Hematopoietic multipotent progenitor cell treated with erythropoietin and hydrocortisone succinate and interleukin-3 and kit ligand, for 6 days (in vitro differentiated cells): ENCODE results near the gene RAB33A.
"Not testable (repeated sequence)": the region's sequence is repeated elsewhere in the genome, so short reads cannot be mapped to it uniquely, and the experiment has no call there.

Experiments used
- DNase-seq: peaks from one replicate; pipeline ENCODE4 v3.0.0-alpha.2; 2015

Gene RAB33A

GRCh38 chrX:130173190-130173895, 1.6 kb downstream of the RAB33A start:
- DNase-seq: peak; percentile 64

GRCh38 chrX:130174045-130174704, 2.4 kb downstream of the RAB33A start:
- DNase-seq: peak; percentile 40

GRCh38 chrX:130174937-130175336, 3.2 kb downstream of the RAB33A start:
- DNase-seq: no peak

GRCh38 chrX:130176354-130176776, 4.6 kb downstream of the RAB33A start:
- no peak for DNase-seq

- DNase-seq: no peak
Measured at GRCh38 chrX:130176942-130177341, 5.2 kb downstream of the RAB33A start.

GRCh38 chrX:130179170-130179569, 7.4 kb downstream of the RAB33A start:
- DNase-seq: no peak

- DNase-seq: peak; percentile 96
Measured at GRCh38 chrX:130179579-130180215, 7.9 kb downstream of the RAB33A start.

GRCh38 chrX:130184168-130184567, 12.4 kb downstream of the RAB33A start:
- DNase-seq: no peak

- no peak for DNase-seq
Measured at GRCh38 chrX:130184857-130185256, 13.1 kb downstream of the RAB33A start.

GRCh38 chrX:130186651-130187050, 14.9 kb downstream of the RAB33A start:
- DNase-seq: no peak

GRCh38 chrX:130190801-130191200, 19.0 kb downstream of the RAB33A start:
- DNase-seq: no peak

GRCh38 chrX:130196466-130196865, 24.7 kb downstream of the RAB33A start:
- DNase-seq: no peak

- no peak for DNase-seq
Measured at GRCh38 chrX:130197464-130197863, 25.7 kb downstream of the RAB33A start.

- no peak for DNase-seq
Measured at GRCh38 chrX:130204647-130205046, 32.9 kb downstream of the RAB33A start.

GRCh38 chrX:130211415-130212186, 39.8 kb downstream of the RAB33A start:
- DNase-seq: no peak

GRCh38 chrX:130212371-130212770, 40.6 kb downstream of the RAB33A start:
- no peak for DNase-seq

GRCh38 chrX:130213376-130213775, 41.6 kb downstream of the RAB33A start:
- DNase-seq: no peak

GRCh38 chrX:130216320-130216719, 44.6 kb downstream of the RAB33A start:
- no peak for DNase-seq

- peak; percentile 8 for DNase-seq
Measured at GRCh38 chrX:130224810-130225209, 53.0 kb downstream of the RAB33A start.

GRCh38 chrX:130228871-130229270, 57.1 kb downstream of the RAB33A start:
- DNase-seq: no peak

- not testable (repeated sequence) for DNase-seq
Measured at GRCh38 chrX:130231184-130231583, 59.4 kb downstream of the RAB33A start.
